GM19372 (cell line): Measurements from ENCODE around the gene FCN3.
A peak's percentile ranks its signal among the peaks of the same experiment; 100 is the strongest.
"Not testable (repeated sequence)": the region's sequence is repeated elsewhere in the genome, so short reads cannot be mapped to it uniquely, and the experiment has no call there.

Source experiments
- ATAC-seq: cut with Tn5 transposase; IDR thresholded peaks from one replicate; pipeline ENCODE4 v1.9.1; 2021; ENCODE audit warnings: mild to moderate bottlenecking, low read depth, moderate library complexity; ENCODE audit not compliant: unreplicated experiment

FCN3 gene

GRCh38 chr1:27400082-27400962 is 25.7 kb upstream of the FCN3 start:
- ATAC-seq, result no peak

GRCh38 chr1:27399251-27400025 is 24.8 kb upstream of the FCN3 start:
- ATAC-seq, result no peak

- ATAC-seq, result no peak
These were observed 24.0 kb upstream of the FCN3 start for GRCh38 chr1:27398405-27399149.

- no peak for ATAC-seq
These were observed 23.1 kb upstream of the FCN3 start for GRCh38 chr1:27397749-27398148.

GRCh38 chr1:27397110-27397509 is 22.5 kb upstream of the FCN3 start:
- ATAC-seq, result no peak

GRCh38 chr1:27395441-27396195 is 21.0 kb upstream of the FCN3 start:
- no peak for ATAC-seq

- ATAC-seq, result no peak
These were observed 20.3 kb upstream of the FCN3 start for GRCh38 chr1:27394925-27395324.

GRCh38 chr1:27394282-27394658 is 19.6 kb upstream of the FCN3 start:
- ATAC-seq, result no peak

- no peak for ATAC-seq
These were observed 19.1 kb upstream of the FCN3 start for GRCh38 chr1:27393641-27394281.

- ATAC-seq, result no peak
These were observed 18.4 kb upstream of the FCN3 start for GRCh38 chr1:27392778-27393635.

GRCh38 chr1:27392096-27392777 is 17.6 kb upstream of the FCN3 start, which contains the start of gene GPR3:
Gene GPR3, plus strand, starts transcription at chr1:27392622. Its CDS starts 1,177 bp downstream, at chr1:27393799.
- peak; percentile 85 for ATAC-seq

GRCh38 chr1:27391511-27392095 is 17.0 kb upstream of the FCN3 start:
- ATAC-seq, result no peak

- no peak for ATAC-seq
These were observed 13.8 kb upstream of the FCN3 start for GRCh38 chr1:27388337-27389005.

GRCh38 chr1:27384797-27385196 is 10.2 kb upstream of the FCN3 start:
- not testable (repeated sequence) for ATAC-seq

- no peak for ATAC-seq
These were observed 9.0 kb upstream of the FCN3 start for GRCh38 chr1:27383661-27384060.

GRCh38 chr1:27383039-27383605 is 8.5 kb upstream of the FCN3 start, which contains the start of gene CD164L2:
Gene CD164L2, minus strand, starts transcription at chr1:27383333. Its CDS starts 94 bp downstream, at chr1:27383239.
- ATAC-seq, result no peak
